HG03103 (cell line): ENCODE measurements around the gene PTPRD.
"Not testable (repeated sequence)": the region's sequence is repeated elsewhere in the genome, so short reads cannot be mapped to it uniquely, and the experiment has no call there.

Experiments
- ATAC-seq: cut with Tn5 transposase; IDR thresholded peaks from one replicate; pipeline ENCODE4 v1.9.1; 2021; ENCODE audit warnings: low read depth; ENCODE audit not compliant: unreplicated experiment

PTPRD gene

DNA sequence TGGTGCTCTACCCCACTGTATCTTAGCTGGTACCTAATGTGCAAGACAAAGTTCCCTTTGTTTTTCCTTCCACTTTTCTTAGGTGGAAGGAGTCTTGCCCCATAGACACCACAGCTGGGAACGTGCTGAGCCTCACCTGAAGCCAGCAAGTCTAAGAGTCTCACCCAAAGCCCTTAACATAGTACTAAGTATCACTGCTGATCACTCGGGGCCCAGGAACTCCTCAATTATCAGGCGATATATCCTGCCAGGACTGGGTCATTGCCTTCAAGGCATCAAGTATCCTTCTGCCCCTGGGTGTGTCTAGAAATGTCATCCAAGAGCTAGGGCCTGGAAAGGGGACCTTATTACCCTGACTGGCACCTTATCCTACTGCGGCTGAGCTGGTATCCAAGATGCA is 123.9 kb downstream of the PTPRD start:
- ATAC-seq, result no peak

- ATAC-seq, result no peak
Measured at GRCh38 chr9:10479172-10479571, 133.6 kb downstream of the PTPRD start.

DNA sequence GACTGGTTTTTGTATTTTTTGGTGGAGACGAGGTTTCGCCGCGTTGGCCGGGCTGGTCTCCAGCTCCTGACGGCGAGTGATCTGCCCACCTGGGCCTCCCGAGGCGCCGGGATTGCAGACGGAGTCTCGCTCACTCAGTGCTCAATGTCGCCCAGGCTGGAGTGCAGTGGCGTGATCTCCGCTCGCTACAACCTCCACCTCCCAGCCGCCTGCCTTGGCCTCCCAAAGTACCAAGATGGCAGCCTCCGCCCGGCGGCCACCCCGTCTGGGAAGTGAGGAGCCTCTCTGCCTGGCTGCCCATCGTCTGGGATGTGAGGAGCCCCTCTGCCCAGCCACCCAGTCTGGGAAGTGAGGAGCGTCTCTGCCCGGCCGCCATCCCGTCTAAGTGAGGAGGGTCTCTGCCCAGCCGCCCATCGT is 163.6 kb downstream of the PTPRD start:
- not testable (repeated sequence) for ATAC-seq

DNA sequence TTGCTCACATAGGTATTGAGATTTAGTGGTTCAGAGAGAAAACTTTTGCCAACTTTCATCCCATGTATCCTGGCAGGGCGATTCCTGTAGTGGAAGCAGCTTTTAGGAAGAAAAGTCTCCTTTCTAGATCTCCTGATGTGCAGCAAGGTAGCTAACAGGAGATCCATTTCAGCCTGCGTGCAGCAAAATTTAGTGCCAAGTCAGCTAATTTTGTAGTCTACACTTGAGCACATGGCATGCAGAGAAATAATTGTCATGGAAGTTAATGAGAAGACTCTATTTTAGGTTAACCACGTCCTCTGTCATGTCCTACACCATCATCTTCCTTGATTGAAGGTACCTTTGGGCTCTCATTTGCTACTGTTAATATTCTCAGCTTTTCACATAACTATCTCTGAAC is 165.8 kb downstream of the PTPRD start:
- ATAC-seq, result no peak

DNA sequence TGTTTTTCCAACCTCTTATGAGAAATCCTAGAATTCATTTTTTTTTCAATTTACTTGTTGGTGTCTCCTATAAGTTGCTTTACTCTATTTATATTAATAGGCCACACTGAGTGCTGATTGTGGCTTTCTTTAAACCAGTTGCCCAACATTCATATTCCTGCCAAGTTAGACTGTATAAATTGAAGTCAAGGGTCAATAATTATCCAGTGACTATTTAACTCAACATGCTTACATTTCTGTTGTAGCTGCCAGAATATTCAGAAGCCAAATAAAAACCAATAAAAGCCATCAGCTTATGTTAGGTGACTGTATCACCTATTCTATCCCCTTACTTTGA is 169.0 kb downstream of the PTPRD start:
- no peak for ATAC-seq

- ATAC-seq, result no peak
Measured at GRCh38 chr9:10443181-10443867, 169.5 kb downstream of the PTPRD start.

DNA sequence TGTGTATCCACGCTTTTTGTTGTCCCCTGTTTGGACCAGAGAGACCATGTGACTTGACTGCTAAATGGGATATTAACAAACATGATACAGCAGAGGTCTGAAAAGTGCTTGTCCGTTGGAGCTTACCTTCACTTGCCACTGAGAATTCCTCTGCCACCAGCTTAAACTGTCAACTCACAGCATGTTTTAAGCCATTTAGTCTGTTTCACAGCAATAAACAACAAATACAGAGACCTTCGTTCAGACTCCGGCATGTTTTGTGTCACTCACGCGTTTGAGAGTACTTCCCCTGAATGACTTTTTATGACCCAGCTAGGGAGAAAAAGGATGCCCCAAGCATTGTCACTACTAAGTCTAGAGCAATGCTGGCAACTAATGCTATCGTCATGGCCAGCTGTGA is 173.8 kb downstream of the PTPRD start:
- no peak for ATAC-seq

- no peak for ATAC-seq
Measured at GRCh38 chr9:10436756-10437155, 176.0 kb downstream of the PTPRD start.

DNA sequence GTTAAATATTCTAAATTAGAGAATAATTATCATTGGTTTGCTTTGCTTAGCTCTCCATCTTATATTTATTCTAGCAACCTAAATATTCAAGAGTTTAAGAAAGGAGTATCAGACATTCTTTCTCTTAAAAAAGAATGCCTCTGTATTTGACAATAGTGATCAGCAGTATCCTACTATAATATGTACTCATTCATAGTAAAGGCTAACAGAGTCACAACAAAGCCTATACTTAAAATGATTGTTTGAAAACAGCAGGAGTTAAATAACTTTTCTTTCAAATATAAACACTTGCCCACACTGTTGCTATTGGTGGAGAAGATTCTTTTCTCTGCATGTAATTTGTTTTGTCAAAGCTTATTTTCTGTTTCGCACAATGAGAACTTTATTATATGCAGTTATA is 178.4 kb downstream of the PTPRD start:
- no peak for ATAC-seq

- ATAC-seq, result no peak
Measured at GRCh38 chr9:10411272-10411671, 201.5 kb downstream of the PTPRD start.

GRCh38 chr9:10403283-10403682 is 209.5 kb downstream of the PTPRD start:
- no peak for ATAC-seq

GRCh38 chr9:10396615-10397014 is 216.2 kb downstream of the PTPRD start:
- no peak for ATAC-seq

GRCh38 chr9:10387282-10387681 is 225.5 kb downstream of the PTPRD start:
- no peak for ATAC-seq

DNA sequence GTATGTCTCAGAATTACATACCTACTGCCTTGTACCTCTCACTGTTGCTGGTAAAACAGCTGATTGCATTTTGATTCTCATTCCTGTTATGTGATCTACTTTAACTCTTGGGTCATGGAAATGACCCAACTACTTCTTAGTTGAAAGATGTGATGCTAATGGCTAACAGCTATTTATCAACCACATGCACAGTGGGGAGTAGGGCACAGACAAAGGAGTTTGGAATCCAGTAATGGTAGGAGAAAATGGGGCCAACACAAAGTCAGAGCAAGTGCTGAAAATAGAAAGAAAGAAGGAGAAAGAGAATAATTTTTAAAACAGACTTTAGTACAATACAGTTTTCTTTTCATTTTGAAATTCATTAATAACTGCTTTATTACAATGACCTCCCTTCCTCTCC is 241.0 kb downstream of the PTPRD start:
- no peak for ATAC-seq

- ATAC-seq, result peak; percentile 94
Measured at GRCh38 chr9:10366171-10366779, 246.5 kb downstream of the PTPRD start.

GRCh38 chr9:10354591-10354990 is 258.2 kb downstream of the PTPRD start:
- ATAC-seq, result no peak

DNA sequence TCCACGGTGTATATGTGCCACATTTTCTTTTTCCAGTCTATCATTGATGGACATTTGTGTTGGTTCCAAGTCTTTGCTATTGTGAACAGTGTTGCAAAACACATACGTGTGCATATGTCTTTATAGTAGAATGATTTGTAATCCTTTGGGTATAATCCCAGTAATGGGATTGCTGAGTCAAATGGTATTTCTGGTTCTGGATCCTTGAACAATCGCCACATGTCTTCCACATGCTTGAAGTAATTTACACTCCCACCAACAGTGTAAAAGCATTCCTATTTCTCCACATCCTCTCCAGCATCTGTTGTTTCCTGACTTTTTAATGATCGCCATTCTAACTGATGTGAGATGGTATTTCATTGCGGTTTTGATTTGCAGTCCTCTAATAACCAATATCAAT is 267.2 kb downstream of the PTPRD start:
- ATAC-seq, result not testable (repeated sequence)

DNA sequence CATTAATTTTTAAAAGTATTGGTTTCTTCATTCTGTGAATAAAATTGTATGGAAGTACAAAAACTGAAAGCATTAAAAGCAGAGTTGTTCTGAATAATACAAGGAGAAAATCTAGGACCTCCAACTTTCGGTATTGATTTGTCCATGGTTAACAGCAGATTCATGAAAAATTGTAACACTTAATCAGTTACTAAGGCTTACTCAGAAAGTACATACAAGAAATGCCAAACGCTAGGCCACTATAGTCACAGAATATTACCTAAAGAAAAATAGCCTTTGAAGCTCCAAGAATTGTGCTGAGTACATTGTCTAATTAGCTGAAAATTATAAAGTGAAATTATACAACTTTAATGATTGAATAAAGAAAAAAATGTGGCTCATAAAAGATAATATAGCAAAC is 271.7 kb downstream of the PTPRD start:
- no peak for ATAC-seq

DNA sequence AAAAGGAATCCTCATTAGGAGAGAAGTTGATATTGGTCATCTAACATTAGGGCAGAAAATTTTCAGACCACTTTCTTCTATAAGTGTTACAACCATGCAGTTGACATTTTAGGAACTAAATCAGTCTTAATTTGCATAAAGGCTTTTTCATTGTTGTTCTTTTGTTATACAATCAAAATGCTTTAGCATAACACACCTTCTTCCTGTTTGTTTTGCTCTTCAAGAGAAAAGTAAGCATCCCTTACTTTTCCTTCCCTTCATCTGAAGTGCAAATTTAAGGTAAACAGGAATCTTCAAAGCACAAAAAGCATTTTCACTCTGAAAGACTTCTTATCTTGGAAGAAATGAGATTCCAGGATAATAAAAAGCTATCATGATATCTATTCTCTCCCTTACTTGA is 273.6 kb downstream of the PTPRD start:
- no peak for ATAC-seq

GRCh38 chr9:10331157-10331556 is 281.6 kb downstream of the PTPRD start:
- ATAC-seq, result no peak

- ATAC-seq, result no peak
Measured at GRCh38 chr9:10282084-10282483, 330.7 kb downstream of the PTPRD start.

DNA sequence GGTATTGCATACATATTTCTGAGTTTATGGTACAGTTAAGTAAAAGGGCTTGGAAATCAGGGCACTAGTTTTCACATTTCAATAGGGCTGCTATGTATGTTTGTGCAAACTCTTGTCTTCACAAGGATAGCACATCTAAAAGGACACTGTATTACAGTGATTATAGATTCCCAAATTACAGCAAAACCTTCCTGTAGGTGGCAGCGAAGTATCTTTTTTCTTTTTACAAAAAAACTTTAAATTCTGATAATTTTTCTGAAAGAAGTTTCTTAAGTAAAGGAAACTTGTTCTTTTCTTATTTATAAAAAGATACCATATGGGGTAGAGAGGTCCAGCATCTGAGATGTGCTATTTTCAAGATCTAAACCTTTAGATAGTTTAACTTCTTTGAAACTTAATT is 337.8 kb downstream of the PTPRD start:
- ATAC-seq, result no peak

GRCh38 chr9:10274175-10274574 is 338.6 kb downstream of the PTPRD start:
- ATAC-seq, result no peak
